HEK293 (cell line): ENCODE results near the gene ZNF654.
A peak's percentile ranks its signal among the peaks of the same experiment; 100 is the strongest.

ENCODE experiments used
- CTCF ChIA-PET: fragments of 350-600 bp; formaldehyde crosslinking; extraction: SDS; loops from one replicate; lab custom pipeline; 2021; ENCODE audit warnings: antibody characterized with exemption; lab: Yijun Ruan, JAX
- POLR2A ChIA-PET: fragments of 300-600 bp; formaldehyde crosslinking; extraction: SDS; loops from one replicate; lab custom pipeline; 2020; ENCODE audit warnings: antibody characterized with exemption, inconsistent platforms; lab: Yijun Ruan, JAX
- H3K27ac ChIP-seq: fragments of 200-500 bp; sonication (Bioruptor generic); 2 replicates; pipeline ENCODE4 v1.5.1; 2014; ENCODE audit warnings: low read depth, low read length, control low read depth, inconsistent platforms; ENCODE audit errors: extremely low read depth
- H3K36me3 ChIP-seq, 2 experiments: fragments of 200-500 bp in 1 of 2; sonication (Bioruptor generic) in 1 of 2; 1 replicate in 1 of 2; 2 replicates in 1 of 2; pipeline ENCODE4 v1.5.1; 2014 to 2017; ENCODE audit warnings: inconsistent platforms in 2 of 2, low read length in 2 of 2; ENCODE audit not compliant: control insufficient read depth in 2 of 2, insufficient read depth in 1 of 2
- H3K4me1 ChIP-seq: fragments of 200-500 bp; sonication (Bioruptor generic); 2 replicates; pipeline ENCODE4 v1.5.1; 2014; ENCODE audit warnings: mild to moderate bottlenecking, low read length, inconsistent platforms; ENCODE audit not compliant: control insufficient read depth, insufficient read depth
- H3K4me3 ChIP-seq: 2 replicates; pipeline ENCODE4 v1.5.1; 2011; ENCODE audit warnings: low read depth, mild to moderate bottlenecking, control low read depth, low read length, moderate library complexity
- H3K9me3 ChIP-seq: fragments of 200-500 bp; sonication (Bioruptor generic); 2 replicates; pipeline ENCODE4 v1.5.1; 2014; ENCODE audit warnings: low read depth, low read length, inconsistent platforms; ENCODE audit not compliant: control insufficient read depth, insufficient read depth
- BCL11B ChIP-seq: fragments of 450-650 bp; formaldehyde crosslinking; IDR thresholded peaks from 2 replicates; pipeline ENCODE4 v1.5.1; 2016; ENCODE audit warnings: low read depth, missing biosample characterization, missing genetic modification characterization
- EGR2 ChIP-seq: fragments of 450-650 bp; formaldehyde crosslinking; IDR thresholded peaks from 2 replicates; pipeline ENCODE4 v1.5.1; 2016; ENCODE audit warnings: low read depth, missing biosample characterization, missing genetic modification characterization
- GLIS2 ChIP-seq: fragments of 450-650 bp; formaldehyde crosslinking; IDR thresholded peaks from 2 replicates; pipeline ENCODE4 v1.5.1; 2016; ENCODE audit warnings: missing biosample characterization, missing genetic modification characterization
- KLF16 ChIP-seq: fragments of 450-650 bp; formaldehyde crosslinking; IDR thresholded peaks from 2 replicates; pipeline ENCODE4 v1.5.1; 2017; ENCODE audit warnings: missing biosample characterization, missing genetic modification characterization
- MYNN ChIP-seq: fragments of 450-650 bp; formaldehyde crosslinking; IDR thresholded peaks from 2 replicates; pipeline ENCODE4 v1.5.1; 2016; ENCODE audit warnings: missing biosample characterization, missing genetic modification characterization, borderline replicate concordance
- MZF1 ChIP-seq: fragments of 450-650 bp; formaldehyde crosslinking; IDR thresholded peaks from 2 replicates; pipeline ENCODE4 v1.5.1; 2017; ENCODE audit warnings: missing biosample characterization, missing genetic modification characterization, borderline replicate concordance
- OVOL3 ChIP-seq: fragments of 450-650 bp; formaldehyde crosslinking; IDR thresholded peaks from 2 replicates; pipeline ENCODE4 v1.5.1; 2016; ENCODE audit warnings: missing biosample characterization, missing genetic modification characterization
- SALL2 ChIP-seq: fragments of 450-650 bp; formaldehyde crosslinking; IDR thresholded peaks from 2 replicates; pipeline ENCODE4 v1.5.0; 2017; ENCODE audit warnings: missing biosample characterization, mild to moderate bottlenecking, missing genetic modification characterization, borderline replicate concordance
- ZBTB8A ChIP-seq: fragments of 450-650 bp; formaldehyde crosslinking; IDR thresholded peaks from 2 replicates; pipeline ENCODE4 v1.5.1; 2016; ENCODE audit warnings: missing biosample characterization, missing genetic modification characterization
- ZNF133 ChIP-seq: fragments of 450-650 bp; formaldehyde crosslinking; IDR thresholded peaks from 2 replicates; pipeline ENCODE4 v1.5.1; 2016; ENCODE audit warnings: missing biosample characterization, missing genetic modification characterization
- ZNF19 ChIP-seq: fragments of 450-650 bp; formaldehyde crosslinking; IDR thresholded peaks from 2 replicates; pipeline ENCODE4; 2016; ENCODE audit warnings: missing biosample characterization, missing genetic modification characterization, low read depth
- ZNF354C ChIP-seq: fragments of 450-650 bp; formaldehyde crosslinking; IDR thresholded peaks from 2 replicates; pipeline ENCODE4 v1.5.1; 2016; ENCODE audit warnings: missing biosample characterization, missing genetic modification characterization, low read depth, borderline replicate concordance
- ZNF37A ChIP-seq: fragments of 450-650 bp; IDR thresholded peaks from 2 replicates; pipeline ENCODE4 v1.5.1; 2018; ENCODE audit warnings: missing biosample characterization, missing genetic modification characterization
- ZNF398 ChIP-seq: fragments of 450-650 bp; formaldehyde crosslinking; IDR thresholded peaks from 2 replicates; pipeline ENCODE4 v1.5.1; 2017; ENCODE audit warnings: missing biosample characterization, missing genetic modification characterization
- ZNF423 ChIP-seq: fragments of 450-650 bp; formaldehyde crosslinking; IDR thresholded peaks from 2 replicates; pipeline ENCODE4 v1.5.1; 2016; ENCODE audit warnings: missing biosample characterization, missing genetic modification characterization
- ZNF510 ChIP-seq: fragments of 450-650 bp; formaldehyde crosslinking; IDR thresholded peaks from 2 replicates; pipeline ENCODE4 v1.5.1; 2018; ENCODE audit warnings: mild to moderate bottlenecking, missing genetic modification characterization, missing biosample characterization; ENCODE audit not compliant: insufficient replicate concordance
- ZNF596 ChIP-seq: fragments of 450-650 bp; IDR thresholded peaks from 2 replicates; pipeline ENCODE4 v1.5.0; 2018; ENCODE audit warnings: missing biosample characterization, mild to moderate bottlenecking, missing genetic modification characterization, moderate library complexity
- ZXDB ChIP-seq: fragments of 450-650 bp; formaldehyde crosslinking; IDR thresholded peaks from 2 replicates; pipeline ENCODE4 v1.5.1; 2016; ENCODE audit warnings: missing biosample characterization, missing genetic modification characterization
- TF ChIP-seq, protein P1 (sequence below): fragments of 450-650 bp; IDR thresholded peaks from 2 replicates; pipeline ENCODE4 v1.5.1; 2018; ENCODE audit warnings: missing biosample characterization, missing genetic modification characterization
- TF ChIP-seq, protein P2 (sequence below): fragments of 450-650 bp; formaldehyde crosslinking; IDR thresholded peaks from 2 replicates; pipeline ENCODE4 v1.5.1; 2017; ENCODE audit warnings: missing biosample characterization, missing genetic modification characterization
- TF ChIP-seq, protein P3 (sequence below): fragments of 450-650 bp; formaldehyde crosslinking; conservative IDR thresholded peaks from 2 replicates; pipeline ENCODE4 v1.5.1; 2016; ENCODE audit warnings: low read depth, missing biosample characterization, missing genetic modification characterization

The ZNF654 gene

GRCh38 chr3:88078932-88079331 lies 19.9 kb downstream of the ZNF654 start:
- CTCF ChIA-PET, result no interaction called here

GRCh38 chr3:88082854-88083253 lies 23.8 kb downstream of the ZNF654 start:
- Histone ChIP-seq H3K4me3 (no peak overlapping the region), H3K9me3 (no peaks in the 10 kb centered on the region), H3K36me3 (peaks cover 0 to 11% of the 10 kb centered on the region in 2 experiments; a peak in 2 of 3 replicates)
- POLR2A ChIA-PET, result no interaction called here
- TF ChIP-seq, protein P1, sequence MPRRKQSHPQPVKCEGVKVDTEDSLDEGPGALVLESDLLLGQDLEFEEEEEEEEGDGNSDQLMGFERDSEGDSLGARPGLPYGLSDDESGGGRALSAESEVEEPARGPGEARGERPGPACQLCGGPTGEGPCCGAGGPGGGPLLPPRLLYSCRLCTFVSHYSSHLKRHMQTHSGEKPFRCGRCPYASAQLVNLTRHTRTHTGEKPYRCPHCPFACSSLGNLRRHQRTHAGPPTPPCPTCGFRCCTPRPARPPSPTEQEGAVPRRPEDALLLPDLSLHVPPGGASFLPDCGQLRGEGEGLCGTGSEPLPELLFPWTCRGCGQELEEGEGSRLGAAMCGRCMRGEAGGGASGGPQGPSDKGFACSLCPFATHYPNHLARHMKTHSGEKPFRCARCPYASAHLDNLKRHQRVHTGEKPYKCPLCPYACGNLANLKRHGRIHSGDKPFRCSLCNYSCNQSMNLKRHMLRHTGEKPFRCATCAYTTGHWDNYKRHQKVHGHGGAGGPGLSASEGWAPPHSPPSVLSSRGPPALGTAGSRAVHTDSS (tag by site-specific recombination), result peak; percentile 68
- TF ChIP-seq KLF16 (tag by site-specific recombination) (no peak), ZNF398 (tag by site-specific recombination) (0 out of 2 replicates have a peak, but pooled peaks have one; percentile 24), EGR2 (tag by site-specific recombination) (peak; percentile 75)
- TF ChIP-seq, all 188 proteins: peak for 3
- CTCF ChIA-PET, result no interaction called here
- H3K4me1 ChIP-seq, result no peaks in the 10 kb centered on the region
- no peak overlapping the region for H3K27ac ChIP-seq

More at GRCh38 chr3:88078932-88079331, 19.9 kb downstream of the ZNF654 start:
- no peaks in the 10 kb centered on the region for H3K4me1 ChIP-seq
- no peaks in the 10 kb centered on the region for H3K36me3 ChIP-seq
- TF ChIP-seq ZNF37A (tag by site-specific recombination) (no peak), BCL11B (no peak), ZBTB8A (tag by site-specific recombination) (no peak), ZXDB (tag by site-specific recombination) (no peak), ZNF133 (tag by site-specific recombination) (no peak)
- H3K4me3 ChIP-seq, result no peak overlapping the region
- H3K9me3 ChIP-seq, result no peaks in the 10 kb centered on the region
- POLR2A ChIA-PET, result no interaction called here
- no peak overlapping the region for H3K27ac ChIP-seq

DNA sequence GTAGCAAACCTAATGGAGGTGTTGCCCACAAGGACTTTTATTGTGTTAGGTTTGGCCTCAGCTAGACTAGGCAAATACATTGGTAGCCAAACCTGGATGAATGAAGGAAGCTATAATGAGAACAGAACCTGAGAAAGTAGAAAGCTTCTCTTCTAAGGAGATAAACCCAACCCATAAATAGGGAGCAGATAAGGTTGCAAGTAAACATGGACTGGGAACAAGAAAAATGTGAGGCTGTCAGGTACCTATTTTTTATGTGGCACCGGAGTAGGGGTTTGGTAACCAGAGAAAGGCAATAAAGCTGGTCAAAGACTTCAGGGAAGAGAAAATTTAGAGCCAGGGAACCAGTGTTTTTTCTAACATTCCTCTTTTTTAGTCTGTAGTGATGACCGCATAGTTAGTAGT lies 25.0 kb downstream of the ZNF654 start:
- Histone ChIP-seq H3K4me3 (no peak overlapping the region), H3K4me1 (no peaks in the 10 kb centered on the region), H3K27ac (no peak overlapping the region), H3K9me3 (no peaks in the 10 kb centered on the region), H3K36me3 (peaks cover 0 to 11% of the 10 kb centered on the region in 2 experiments; a peak in 2 of 3 replicates)
- CTCF ChIA-PET, result no interaction called here
- POLR2A ChIA-PET, result no interaction called here
- TF ChIP-seq ZNF354C (no peak), ZNF19 (tag by site-specific recombination) (no peak), ZNF596 (tag by site-specific recombination) (no peak), ZNF510 (tag by site-specific recombination) (no peak), ZNF423 (tag by site-specific recombination) (no peak), KLF16 (tag by site-specific recombination) (no peak), MYNN (tag by site-specific recombination) (peak; percentile 51; the same call in 1 of the 2 replicates), OVOL3 (tag by site-specific recombination) (no peak), SALL2 (tag by site-specific recombination) (no peak), GLIS2 (tag by site-specific recombination) (no peak), MZF1 (tag by site-specific recombination) (no peak)
- TF ChIP-seq, protein P2, sequence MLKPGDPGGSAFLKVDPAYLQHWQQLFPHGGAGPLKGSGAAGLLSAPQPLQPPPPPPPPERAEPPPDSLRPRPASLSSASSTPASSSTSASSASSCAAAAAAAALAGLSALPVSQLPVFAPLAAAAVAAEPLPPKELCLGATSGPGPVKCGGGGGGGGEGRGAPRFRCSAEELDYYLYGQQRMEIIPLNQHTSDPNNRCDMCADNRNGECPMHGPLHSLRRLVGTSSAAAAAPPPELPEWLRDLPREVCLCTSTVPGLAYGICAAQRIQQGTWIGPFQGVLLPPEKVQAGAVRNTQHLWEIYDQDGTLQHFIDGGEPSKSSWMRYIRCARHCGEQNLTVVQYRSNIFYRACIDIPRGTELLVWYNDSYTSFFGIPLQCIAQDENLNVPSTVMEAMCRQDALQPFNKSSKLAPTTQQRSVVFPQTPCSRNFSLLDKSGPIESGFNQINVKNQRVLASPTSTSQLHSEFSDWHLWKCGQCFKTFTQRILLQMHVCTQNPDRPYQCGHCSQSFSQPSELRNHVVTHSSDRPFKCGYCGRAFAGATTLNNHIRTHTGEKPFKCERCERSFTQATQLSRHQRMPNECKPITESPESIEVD, result peak; percentile 76
- TF ChIP-seq, protein P3, sequence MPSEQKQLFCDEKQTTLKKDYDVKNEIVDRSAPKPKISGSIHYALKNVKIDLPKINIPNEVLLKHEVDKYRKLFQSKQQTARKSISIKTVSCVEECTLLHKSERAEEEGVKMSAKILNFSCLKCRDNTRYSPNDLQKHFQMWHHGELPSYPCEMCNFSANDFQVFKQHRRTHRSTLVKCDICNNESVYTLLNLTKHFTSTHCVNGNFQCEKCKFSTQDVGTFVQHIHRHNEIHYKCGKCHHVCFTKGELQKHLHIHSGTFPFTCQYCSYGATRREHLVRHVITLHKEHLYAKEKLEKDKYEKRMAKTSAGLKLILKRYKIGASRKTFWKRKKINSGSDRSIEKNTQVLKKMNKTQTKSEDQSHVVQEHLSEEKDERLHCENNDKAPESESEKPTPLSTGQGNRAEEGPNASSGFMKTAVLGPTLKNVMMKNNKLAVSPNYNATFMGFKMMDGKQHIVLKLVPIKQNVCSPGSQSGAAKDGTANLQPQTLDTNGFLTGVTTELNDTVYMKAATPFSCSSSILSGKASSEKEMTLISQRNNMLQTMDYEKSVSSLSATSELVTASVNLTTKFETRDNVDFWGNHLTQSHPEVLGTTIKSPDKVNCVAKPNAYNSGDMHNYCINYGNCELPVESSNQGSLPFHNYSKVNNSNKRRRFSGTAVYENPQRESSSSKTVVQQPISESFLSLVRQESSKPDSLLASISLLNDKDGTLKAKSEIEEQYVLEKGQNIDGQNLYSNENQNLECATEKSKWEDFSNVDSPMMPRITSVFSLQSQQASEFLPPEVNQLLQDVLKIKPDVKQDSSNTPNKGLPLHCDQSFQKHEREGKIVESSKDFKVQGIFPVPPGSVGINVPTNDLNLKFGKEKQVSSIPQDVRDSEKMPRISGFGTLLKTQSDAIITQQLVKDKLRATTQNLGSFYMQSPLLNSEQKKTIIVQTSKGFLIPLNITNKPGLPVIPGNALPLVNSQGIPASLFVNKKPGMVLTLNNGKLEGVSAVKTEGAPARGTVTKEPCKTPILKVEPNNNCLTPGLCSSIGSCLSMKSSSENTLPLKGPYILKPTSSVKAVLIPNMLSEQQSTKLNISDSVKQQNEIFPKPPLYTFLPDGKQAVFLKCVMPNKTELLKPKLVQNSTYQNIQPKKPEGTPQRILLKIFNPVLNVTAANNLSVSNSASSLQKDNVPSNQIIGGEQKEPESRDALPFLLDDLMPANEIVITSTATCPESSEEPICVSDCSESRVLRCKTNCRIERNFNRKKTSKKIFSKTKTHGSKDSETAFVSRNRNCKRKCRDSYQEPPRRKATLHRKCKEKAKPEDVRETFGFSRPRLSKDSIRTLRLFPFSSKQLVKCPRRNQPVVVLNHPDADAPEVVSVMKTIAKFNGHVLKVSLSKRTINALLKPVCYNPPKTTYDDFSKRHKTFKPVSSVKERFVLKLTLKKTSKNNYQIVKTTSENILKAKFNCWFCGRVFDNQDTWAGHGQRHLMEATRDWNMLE (tag by site-specific recombination), result no peak
